ENCODE results near the gene NME1. TPM values are rescaled to one million over a fixed set of nuclear protein-coding genes. Genes with fewer than 3 reads are reported as not detected.

NME1 gene
- total RNA-seq, 1 experiment from 2014 or later: 220 TPM

- Histone ChIP-seq H3T11ph (ENCODE audit: low read length) (no peak overlapping the region), H2BK120ac (ENCODE audit: low read depth, low read length, poor library complexity, severe bottlenecking) (no peak overlapping the region), H3K27me3 (ENCODE audit: insufficient read depth, low read length) (no peaks in the 10 kb centered on the region), H4K5ac (ENCODE audit: insufficient read length, low read depth, low read length) (no peak overlapping the region), H3K4me2 (ENCODE audit: insufficient read depth, insufficient read length, low read length) (no peak overlapping the region), H3K23ac (ENCODE audit: insufficient read length, low read depth, low read length) (no peak overlapping the region), H2BK12ac (ENCODE audit: insufficient read length, low read depth, low read length) (no peak overlapping the region), H3K14ac (ENCODE audit: insufficient read depth, low read length) (no peak overlapping the region), H3K27ac (ENCODE audit: insufficient read length, low read depth, low read length) (no peak overlapping the region), H3K18ac (ENCODE audit: insufficient read length, low read depth, low read length) (no peak overlapping the region), H4K20me1 (ENCODE audit: control insufficient read depth, insufficient read depth, insufficient read length) (no peaks in the 10 kb centered on the region), H4K8ac (replicated peaks; ENCODE audit: insufficient read length, low read depth, low read length) (no peak overlapping the region), H3K4me1 (ENCODE audit: insufficient read depth, low read length) (no peaks in the 10 kb centered on the region), H3K23me2 (ENCODE audit: insufficient read length, low read depth, low read length, poor library complexity, severe bottlenecking) (no peaks in the 10 kb centered on the region), H2BK20ac (ENCODE audit: low read depth, low read length, poor library complexity, severe bottlenecking) (no peak overlapping the region), H3K9me3 (ENCODE audit: control insufficient read depth, low read depth, low read length) (no peaks in the 10 kb centered on the region), H2BK15ac (ENCODE audit: low read depth, low read length) (no peak overlapping the region), H2AFZ (ENCODE audit: low read length) (no peak overlapping the region), H3K56ac (ENCODE audit: insufficient read length, low read depth, low read length) (no peak overlapping the region), H2BK5ac (ENCODE audit: insufficient read length, low read length) (no peak overlapping the region), H3K79me1 (ENCODE audit: insufficient read depth, low read depth, low read length, poor library complexity, severe bottlenecking) (no peaks in the 10 kb centered on the region), H3K9ac (ENCODE audit: extremely low read depth, insufficient read length, low read length) (no peak overlapping the region), H3K4ac (ENCODE audit: low read depth, low read length) (no peak overlapping the region), H2AK5ac (ENCODE audit: insufficient read length, low read length) (no peak overlapping the region), H4K91ac (ENCODE audit: insufficient read length, low read depth, low read length) (no peak overlapping the region), H3K79me2 (ENCODE audit: insufficient read depth, low read length) (no peaks in the 10 kb centered on the region)
- Mint-ChIP-seq H3K36me3 (ENCODE audit: insufficient read depth in 1 of 3, low read depth in 3 of 3) (no peaks in the 10 kb centered on the region), H3K4me3 (no peak overlapping the region), H3K27me3 (ENCODE audit: low read depth) (no peaks in the 10 kb centered on the region), H3K27ac (no peak overlapping the region), H3K4me1 (no peaks in the 10 kb centered on the region), H3K9me3 (no peaks in the 10 kb centered on the region; a peak in 1 of 5 replicates)
- no peak for TF ChIP-seq CTCF (conservative IDR thresholded peaks at IDR 0.05)
- WGBS (ENCODE audit: extremely low coverage, insufficient read length, low lambda C conversion rate): no CpG with 5 or more reads among the region's 3 CpGs
- DNase-seq: peak; percentile 39
Measured at GRCh38 chr17:51128076-51128475, 25.3 kb upstream of the NME1 start.

Data from H9 (cell line).